ENCODE data around the gene MIEF1. TPM values are rescaled to one million over a fixed set of nuclear protein-coding genes. Genes with fewer than 3 reads are reported as not detected.

Gene MIEF1
- total RNA-seq, 1 experiment from 2014 or later: 49.4 TPM

- no peak for DNase-seq
- Histone ChIP-seq H3K36me3 (ENCODE audit: control insufficient read depth, insufficient read depth, low read length) (no peaks in the 10 kb centered on the region), H3K4me1 (no peaks in the 10 kb centered on the region), H3K9me3 (no peaks in the 10 kb centered on the region), H3K4me3 (ENCODE audit: low read depth, low read length) (no peak overlapping the region), H3K27me3 (replicated peaks; ENCODE audit: control insufficient read depth, insufficient read depth, low read length) (no peaks in the 10 kb centered on the region)
- intact Hi-C loops (cut with micrococcal nuclease; ENCODE audit: unreplicated experiment): no loop called here
- no peak for TF ChIP-seq CTCF (IDR thresholded peaks at IDR 0.05; ENCODE audit: insufficient read depth in 1 of 2, low read depth in 1 of 2, low read length in 1 of 2, severe bottlenecking in 1 of 2, unreplicated experiment in 1 of 2)
- Mint-ChIP-seq H3K27ac (ENCODE audit: unreplicated experiment) (no peak overlapping the region), H3K36me3 (ENCODE audit: insufficient read depth, unreplicated experiment) (no peaks in the 10 kb centered on the region), H3K4me3 (ENCODE audit: unreplicated experiment) (no peak overlapping the region), H3K9me3 (ENCODE audit: unreplicated experiment) (no peaks in the 10 kb centered on the region), H3K4me1 (ENCODE audit: low read depth, unreplicated experiment) (no peaks in the 10 kb centered on the region), H3K27me3 (ENCODE audit: insufficient read depth, unreplicated experiment) (peaks cover 25% of the 10 kb centered on the region)
- CTCF ChIA-PET: no interaction called here
- BruUV-seq (replicated peaks): no TSS peak
- POLR2A ChIA-PET: no interaction called here
These were observed 44.9 kb downstream of the MIEF1 start for GRCh38 chr22:39546889-39547586.

DNA sequence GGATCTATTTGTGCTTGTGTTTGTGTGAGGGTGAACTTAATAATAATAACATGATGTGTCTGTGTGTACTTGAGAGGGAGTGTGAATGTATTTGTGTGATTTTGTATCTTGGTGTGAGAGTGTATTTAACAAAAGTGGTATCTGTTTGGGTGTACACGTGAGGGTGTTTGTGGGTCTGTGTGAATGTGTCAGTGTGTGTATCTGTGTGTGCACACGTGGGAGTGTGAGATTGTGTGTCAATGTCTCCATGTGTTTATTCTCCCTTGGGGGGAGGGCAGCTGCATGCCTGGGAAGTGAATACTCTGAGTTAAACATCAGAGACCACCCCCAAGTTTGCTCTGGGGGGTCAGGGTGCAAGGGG lies 45.5 kb downstream of the MIEF1 start:
- intact Hi-C loops (cut with micrococcal nuclease; ENCODE audit: unreplicated experiment): no loop called here
- H3K4me1 Mint-ChIP-seq (ENCODE audit: low read depth, unreplicated experiment): no peaks in the 10 kb centered on the region
- no peak for TF ChIP-seq CTCF (IDR thresholded peaks at IDR 0.05; ENCODE audit: insufficient read depth in 1 of 2, low read depth in 1 of 2, low read length in 1 of 2, severe bottlenecking in 1 of 2, unreplicated experiment in 1 of 2)
- H3K27me3 Mint-ChIP-seq (ENCODE audit: insufficient read depth, unreplicated experiment): peaks cover 25% of the 10 kb centered on the region
- H3K27ac Mint-ChIP-seq (ENCODE audit: unreplicated experiment): no peak overlapping the region
- H3K9me3 ChIP-seq: no peaks in the 10 kb centered on the region
- H3K36me3 ChIP-seq (ENCODE audit: control insufficient read depth, insufficient read depth, low read length): no peaks in the 10 kb centered on the region
- no peaks in the 10 kb centered on the region for H3K36me3 Mint-ChIP-seq (ENCODE audit: insufficient read depth, unreplicated experiment)
- no peak overlapping the region for H3K4me3 Mint-ChIP-seq (ENCODE audit: unreplicated experiment)
- no peak for DNase-seq
- ChIA-PET CTCF (no interaction called here), POLR2A (no interaction called here)
- H3K27me3 ChIP-seq (replicated peaks; ENCODE audit: control insufficient read depth, insufficient read depth, low read length): no peaks in the 10 kb centered on the region
- H3K9me3 Mint-ChIP-seq (ENCODE audit: unreplicated experiment): no peaks in the 10 kb centered on the region
- BruUV-seq (replicated peaks): no TSS peak
- no peaks in the 10 kb centered on the region for H3K4me1 ChIP-seq
- no peak overlapping the region for H3K4me3 ChIP-seq (ENCODE audit: low read depth, low read length)

GRCh38 chr22:39553429-39553828 lies 51.3 kb downstream of the MIEF1 start:
- Mint-ChIP-seq H3K27ac (ENCODE audit: unreplicated experiment) (no peak overlapping the region), H3K27me3 (ENCODE audit: insufficient read depth, unreplicated experiment) (peaks cover 26% of the 10 kb centered on the region), H3K9me3 (ENCODE audit: unreplicated experiment) (no peaks in the 10 kb centered on the region), H3K4me1 (ENCODE audit: low read depth, unreplicated experiment) (peaks cover 5% of the 10 kb centered on the region), H3K36me3 (ENCODE audit: insufficient read depth, unreplicated experiment) (no peaks in the 10 kb centered on the region), H3K4me3 (ENCODE audit: unreplicated experiment) (no peak overlapping the region)
- DNase-seq: no peak
- no peaks in the 10 kb centered on the region for H3K36me3 ChIP-seq (ENCODE audit: control insufficient read depth, insufficient read depth, low read length)
- TF ChIP-seq CTCF (IDR thresholded peaks at IDR 0.05; ENCODE audit: insufficient read depth in 1 of 2, low read depth in 1 of 2, low read length in 1 of 2, severe bottlenecking in 1 of 2, unreplicated experiment in 1 of 2): no peak
- H3K9me3 ChIP-seq: no peaks in the 10 kb centered on the region
- intact Hi-C loops (cut with micrococcal nuclease; ENCODE audit: unreplicated experiment): loop anchor here (10.0 kb wide), 1 partner anchor 171 kb away; no protein-coding TSS in a partner anchor
- ChIA-PET POLR2A (no interaction called here), CTCF (no interaction called here)
- H3K4me3 ChIP-seq (ENCODE audit: low read depth, low read length): no peak overlapping the region
- BruUV-seq (replicated peaks): no TSS peak
- H3K27me3 ChIP-seq (replicated peaks; ENCODE audit: control insufficient read depth, insufficient read depth, low read length): peaks cover 4% of the 10 kb centered on the region; the same call in 1 of the 2 replicates
- H3K4me1 ChIP-seq: no peaks in the 10 kb centered on the region

Measured in Caco-2 (cell line).